HFFc6 (cell line): Measurements from ENCODE around the gene DPYD. TPM values are rescaled to one million over a fixed set of nuclear protein-coding genes. Genes with fewer than 3 reads are reported as not detected.

Experiments
- DNase-seq: peaks from one replicate; pipeline ENCODE4 v3.0.0-alpha.2; 2018
- H3K27ac Mint-ChIP-seq: 2 replicates; pipeline ENCODE4 v1.8.0; 2020; ENCODE audit warnings: mild to moderate bottlenecking, mixed read lengths
- H3K27me3 Mint-ChIP-seq: 2 replicates; pipeline ENCODE4 v1.8.0; 2021; ENCODE audit warnings: mild to moderate bottlenecking, moderate library complexity, mixed read lengths; ENCODE audit not compliant: insufficient read depth
- H3K36me3 Mint-ChIP-seq: 2 replicates; pipeline ENCODE4 v1.8.0; 2021; ENCODE audit warnings: low read depth, mixed read lengths
- H3K4me1 Mint-ChIP-seq: 2 replicates; pipeline ENCODE4 v1.8.0; 2020; ENCODE audit warnings: low read depth, mixed read lengths
- H3K4me3 Mint-ChIP-seq: 2 replicates; pipeline ENCODE4 v1.8.0; 2020; ENCODE audit warnings: mild to moderate bottlenecking, moderate library complexity, mixed read lengths
- H3K9me3 Mint-ChIP-seq: 2 replicates; pipeline ENCODE4 v1.8.0; 2020; ENCODE audit warnings: mild to moderate bottlenecking, mixed read lengths
- CTCF ChIP-seq: fragments of 200-600 bp; sonication (generic); IDR thresholded peaks from 2 replicates; pipeline ENCODE4 v1.5.0; 2021; ENCODE audit warnings: antibody characterized with exemption, mild to moderate bottlenecking
- total RNA-seq, 6 experiments: library from RNA; stranded (reverse); fragmentation: NEBNext Ultra II Directional; extraction: Animal tissue kit (Norgen Biotek cat#: 25700); gene quantifications; 2 replicates in 1 of 6; 3 replicates in 5 of 6; pipeline ENCODE4 v1.2.3, GENCODE V29; 2021

The DPYD gene
- total RNA-seq, 6 experiments from 2014 or later = 37.0 to 77.8 (median 67.9) TPM

- Mint-ChIP-seq H3K4me1 (peaks cover 7% of the 10 kb centered on the region; the same call in 1 of the 2 replicates), H3K36me3 (peaks cover 12% of the 10 kb centered on the region), H3K9me3 (no peaks in the 10 kb centered on the region; the same call in 1 of the 2 replicates), H3K27ac (no peak overlapping the region), H3K27me3 (no peaks in the 10 kb centered on the region), H3K4me3 (no peak overlapping the region)
- DNase-seq = no peak
- no peak for TF ChIP-seq CTCF
These were observed 239.9 kb downstream of the DPYD start for GRCh38 chr1:97680894-97681293.

GRCh38 chr1:97680470-97680869 lies 240.4 kb downstream of the DPYD start:
- no peak for DNase-seq
- no peak overlapping the region for H3K27ac Mint-ChIP-seq
- peaks cover 10% of the 10 kb centered on the region for H3K36me3 Mint-ChIP-seq
- no peak overlapping the region for H3K4me3 Mint-ChIP-seq
- peaks cover 7% of the 10 kb centered on the region; the same call in 1 of the 2 replicates for H3K4me1 Mint-ChIP-seq
- no peaks in the 10 kb centered on the region for H3K9me3 Mint-ChIP-seq
- no peak for TF ChIP-seq CTCF
- no peaks in the 10 kb centered on the region for H3K27me3 Mint-ChIP-seq

GRCh38 chr1:97677702-97678101 lies 243.1 kb downstream of the DPYD start:
- Mint-ChIP-seq H3K36me3 (peaks cover 17% of the 10 kb centered on the region), H3K27ac (no peak overlapping the region), H3K27me3 (no peaks in the 10 kb centered on the region), H3K4me3 (no peak overlapping the region), H3K4me1 (peaks cover 7% of the 10 kb centered on the region; the same call in 1 of the 2 replicates), H3K9me3 (no peaks in the 10 kb centered on the region)
- no peak for DNase-seq
- TF ChIP-seq CTCF = no peak

GRCh38 chr1:97674517-97674916 lies 246.3 kb downstream of the DPYD start:
- no peaks in the 10 kb centered on the region for H3K27me3 Mint-ChIP-seq

GRCh38 chr1:97668945-97669344 lies 251.9 kb downstream of the DPYD start:
- H3K36me3 Mint-ChIP-seq = peaks cover 15% of the 10 kb centered on the region

More at GRCh38 chr1:97674517-97674916, 246.3 kb downstream of the DPYD start:
- H3K4me1 Mint-ChIP-seq = no peaks in the 10 kb centered on the region
- no peak overlapping the region for H3K27ac Mint-ChIP-seq
- H3K36me3 Mint-ChIP-seq = peaks cover 26% of the 10 kb centered on the region
- TF ChIP-seq CTCF = no peak
- no peak overlapping the region for H3K4me3 Mint-ChIP-seq
- no peaks in the 10 kb centered on the region for H3K9me3 Mint-ChIP-seq
- DNase-seq = no peak

More at GRCh38 chr1:97668945-97669344, 251.9 kb downstream of the DPYD start:
- Mint-ChIP-seq H3K27ac (no peak overlapping the region), H3K9me3 (no peaks in the 10 kb centered on the region), H3K4me3 (no peak overlapping the region), H3K27me3 (no peaks in the 10 kb centered on the region), H3K4me1 (peaks cover 10% of the 10 kb centered on the region)
- peak; percentile 66 for TF ChIP-seq CTCF
- DNase-seq = peak; percentile 6
